Measurements from ENCODE around the gene OR51B4.

OR51B4 gene

DNA sequence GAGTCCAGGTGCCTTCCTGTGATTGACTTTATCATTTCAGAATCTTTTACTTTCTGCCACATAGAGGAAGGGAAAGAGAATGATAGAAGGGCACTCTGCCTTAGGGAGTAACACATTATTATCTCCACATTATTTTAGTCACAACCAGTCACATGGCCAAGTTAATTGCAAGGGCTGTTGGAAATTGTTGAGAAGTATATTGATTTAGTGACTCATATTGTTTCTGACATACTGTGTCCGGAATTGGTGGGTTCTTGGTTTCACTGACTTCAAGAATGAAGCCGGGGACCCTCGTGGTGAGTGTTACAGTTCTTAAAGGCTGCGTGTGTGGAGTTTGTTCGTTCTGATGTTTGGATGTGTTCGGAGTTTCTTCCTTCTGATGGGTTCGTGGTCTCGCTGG lies 8.7 kb downstream of the OR51B4 start:
- no peak for FAIRE-seq

DNA sequence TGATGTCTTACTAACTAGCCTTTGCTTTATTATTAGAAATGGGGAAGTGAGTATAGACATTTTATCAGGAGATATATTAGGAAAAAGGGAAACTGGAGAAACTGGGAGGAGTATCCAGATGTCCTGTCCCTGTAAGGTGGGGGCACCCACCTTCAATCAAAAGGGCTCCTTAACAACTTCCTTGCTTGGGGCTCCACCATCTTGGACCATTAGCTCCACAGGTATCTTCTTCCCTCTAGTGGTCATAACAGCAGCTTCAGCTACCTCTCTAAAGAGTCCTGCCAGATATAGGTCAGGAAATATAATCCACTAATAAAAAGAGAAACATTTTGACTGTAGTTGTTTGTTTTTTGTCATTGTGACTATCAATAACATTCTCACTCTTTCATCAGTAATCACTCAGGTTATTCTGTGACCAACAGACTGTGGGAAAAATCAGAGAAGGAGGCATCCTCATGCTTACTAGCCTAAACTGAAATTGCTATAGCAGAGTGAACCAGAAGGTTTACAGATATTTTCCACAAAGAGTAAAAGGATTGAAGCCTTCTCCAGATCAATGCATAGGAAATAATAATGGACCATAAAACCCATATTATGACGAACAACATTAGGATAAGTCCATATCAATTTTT lies 10.4 kb downstream of the OR51B4 start:
- no peak for FAIRE-seq

DNA sequence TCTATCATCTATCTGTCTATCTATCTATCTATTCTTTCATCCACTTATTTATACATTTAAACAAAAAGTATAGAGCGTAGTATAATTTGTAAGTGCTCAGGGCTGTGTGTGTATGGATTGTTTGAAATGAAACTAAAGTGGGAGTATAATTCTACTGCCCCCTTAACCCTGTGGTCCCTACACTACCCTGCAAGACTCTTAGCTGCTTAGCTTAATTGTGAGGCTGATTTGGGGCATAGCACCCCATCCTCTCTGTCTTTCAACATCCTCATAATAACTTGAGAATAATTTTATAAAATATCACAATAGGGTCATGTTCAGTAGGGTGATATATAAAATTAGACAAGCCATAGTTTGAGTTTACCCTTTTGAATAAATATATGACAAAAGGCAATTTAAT lies 11.6 kb downstream of the OR51B4 start:
- FAIRE-seq, result no peak

DNA sequence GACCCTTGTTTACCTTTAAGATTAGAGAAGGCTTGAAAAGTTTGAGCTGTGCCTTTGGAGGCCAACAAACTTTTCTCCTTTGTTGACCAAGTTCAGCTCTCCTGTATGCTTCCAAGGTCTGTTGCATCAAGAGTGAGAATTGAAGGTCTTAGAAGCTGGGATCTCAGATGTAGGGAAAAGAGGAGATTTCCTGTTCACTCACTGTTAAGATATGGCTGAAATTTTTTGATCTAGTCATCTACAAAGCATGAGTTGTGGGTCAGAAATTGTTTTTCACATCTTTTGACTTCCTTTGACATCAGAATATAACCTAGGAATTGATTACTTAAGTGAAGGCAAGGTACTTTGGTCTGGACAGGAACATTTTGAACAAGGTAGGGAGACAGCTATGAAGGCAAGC lies 12.1 kb downstream of the OR51B4 start:
- no peak for FAIRE-seq

DNA sequence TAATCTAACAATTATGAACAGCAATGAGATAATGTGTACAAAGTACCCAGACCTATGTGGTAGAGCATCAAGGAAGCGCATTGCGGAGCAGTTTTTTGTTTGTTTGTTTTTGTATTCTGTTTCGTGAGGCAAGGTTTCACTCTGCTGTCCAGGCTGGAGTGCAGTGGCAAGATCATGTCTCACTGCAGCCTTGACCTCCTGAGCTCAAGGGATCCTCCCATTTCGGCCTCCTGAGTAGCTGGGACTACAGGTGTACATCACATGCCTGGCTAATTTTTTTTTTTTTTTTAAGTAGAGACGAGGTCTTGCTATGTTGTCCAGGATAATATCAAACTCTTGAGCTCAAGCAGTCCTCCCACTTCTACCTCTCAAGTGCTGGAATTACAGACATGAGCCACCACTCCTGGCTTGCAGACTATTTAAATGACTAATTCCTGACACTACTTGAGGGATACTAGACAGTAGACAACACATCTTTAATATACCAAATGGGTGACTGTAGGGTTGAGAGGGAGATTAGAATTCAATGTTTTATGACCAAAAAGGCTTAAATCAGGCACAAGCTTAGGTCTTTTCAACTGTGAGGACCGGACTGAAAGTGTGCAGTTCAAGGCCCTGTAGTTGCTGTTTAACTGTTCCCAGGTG lies 12.7 kb downstream of the OR51B4 start:
- FAIRE-seq, result no peak

DNA sequence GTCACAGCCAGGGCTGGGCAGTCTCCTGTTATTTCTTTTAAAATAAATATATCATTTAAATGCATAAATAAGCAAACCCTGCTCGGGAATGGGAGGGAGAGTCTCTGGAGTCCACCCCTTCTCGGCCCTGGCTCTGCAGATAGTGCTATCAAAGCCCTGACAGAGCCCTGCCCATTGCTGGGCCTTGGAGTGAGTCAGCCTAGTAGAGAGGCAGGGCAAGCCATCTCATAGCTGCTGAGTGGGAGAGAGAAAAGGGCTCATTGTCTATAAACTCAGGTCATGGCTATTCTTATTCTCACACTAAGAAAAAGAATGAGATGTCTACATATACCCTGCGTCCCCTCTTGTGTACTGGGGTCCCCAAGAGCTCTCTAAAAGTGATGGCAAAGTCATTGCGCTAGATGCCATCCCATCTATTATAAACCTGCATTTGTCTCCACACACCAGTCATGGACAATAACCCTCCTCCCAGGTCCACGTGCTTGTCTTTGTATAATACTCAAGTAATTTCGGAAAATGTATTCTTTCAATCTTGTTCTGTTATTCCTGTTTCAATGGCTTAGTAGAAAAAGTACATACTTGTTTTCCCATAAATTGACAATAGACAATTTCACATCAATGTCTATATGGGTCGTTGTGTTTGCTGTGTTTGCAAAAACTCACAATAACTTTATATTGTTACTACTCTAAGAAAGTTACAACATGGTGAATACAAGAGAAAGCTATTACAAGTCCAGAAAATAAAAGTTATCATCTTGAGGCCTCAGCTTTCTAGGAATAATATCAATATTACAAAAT lies 13.4 kb downstream of the OR51B4 start:
- FAIRE-seq, result no peak

DNA sequence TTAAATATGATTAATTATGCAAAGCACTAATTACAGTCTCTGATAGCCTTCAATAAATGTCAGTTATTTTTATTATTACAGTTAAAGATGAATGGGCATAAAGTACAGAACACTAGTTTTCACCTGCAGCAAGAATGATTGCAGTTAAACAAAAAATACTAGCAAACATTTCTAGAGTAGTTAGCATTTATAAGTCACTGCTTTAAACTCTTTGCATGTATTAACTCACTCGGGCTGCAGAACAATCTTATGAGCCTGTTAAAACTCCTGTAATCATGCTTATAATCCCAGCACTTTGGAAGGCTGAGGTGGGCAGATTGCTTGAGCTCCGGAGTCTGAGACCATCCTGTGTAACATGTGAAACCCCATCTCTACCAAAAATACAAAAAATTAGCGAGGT lies 14.8 kb downstream of the OR51B4 start:
- no peak for FAIRE-seq

DNA sequence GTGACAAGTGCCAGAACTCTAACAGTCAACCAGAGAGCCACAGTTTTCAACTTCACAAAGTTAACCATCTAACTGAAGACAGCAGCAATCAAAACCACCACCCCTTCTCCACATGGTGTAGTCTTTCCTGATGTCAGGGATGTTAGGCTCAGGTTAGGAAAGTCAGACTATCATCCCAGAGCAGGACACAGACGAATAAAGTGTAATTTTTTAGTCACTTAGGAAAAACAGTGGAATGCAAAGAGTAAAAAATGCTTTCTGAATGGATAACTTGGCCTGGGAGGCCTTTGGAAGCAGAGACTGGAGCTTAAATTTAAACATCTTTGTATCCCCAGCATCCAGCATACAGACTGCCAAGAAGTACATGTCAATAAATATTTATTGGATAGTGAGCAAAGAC lies 15.4 kb downstream of the OR51B4 start:
- FAIRE-seq, result no peak

DNA sequence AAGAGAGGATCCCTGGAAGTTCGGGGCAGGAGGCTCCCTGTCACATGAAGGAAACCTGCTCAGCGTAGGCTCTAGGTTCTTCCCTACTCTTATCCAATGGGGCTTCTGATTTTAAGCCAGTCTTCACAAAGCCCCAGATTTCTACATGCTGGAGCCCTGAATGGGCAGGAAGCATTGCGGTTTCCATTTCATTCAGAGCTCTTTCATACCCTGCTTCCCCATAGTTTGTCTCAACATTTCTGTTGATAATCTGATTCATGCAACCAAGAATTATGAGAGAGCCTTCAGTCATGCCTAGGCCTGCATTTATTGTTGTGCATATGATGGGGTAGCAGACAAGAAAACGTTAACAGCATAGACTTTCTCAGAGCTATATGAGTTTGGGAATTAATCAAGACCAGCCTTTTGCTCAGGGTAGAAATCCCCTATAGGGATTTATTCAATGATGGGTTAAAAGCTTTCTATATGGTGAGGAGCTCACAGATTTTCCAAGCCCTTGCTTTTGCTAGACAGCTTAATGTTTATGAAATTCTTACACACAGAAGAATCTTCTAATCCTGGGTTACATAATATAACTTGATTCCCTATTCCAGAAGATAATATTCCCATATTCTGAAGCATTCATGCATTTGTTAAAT lies 15.9 kb downstream of the OR51B4 start:
- no peak for FAIRE-seq

DNA sequence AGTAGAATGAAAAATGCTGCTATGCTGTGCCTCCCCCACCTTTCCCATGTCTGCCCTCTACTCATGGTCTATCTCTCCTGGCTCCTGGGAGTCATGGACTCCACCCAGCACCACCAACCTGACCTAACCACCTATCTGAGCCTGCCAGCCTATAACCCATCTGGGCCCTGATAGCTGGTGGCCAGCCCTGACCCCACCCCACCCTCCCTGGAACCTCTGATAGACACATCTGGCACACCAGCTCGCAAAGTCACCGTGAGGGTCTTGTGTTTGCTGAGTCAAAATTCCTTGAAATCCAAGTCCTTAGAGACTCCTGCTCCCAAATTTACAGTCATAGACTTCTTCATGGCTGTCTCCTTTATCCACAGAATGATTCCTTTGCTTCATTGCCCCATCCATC lies 17.1 kb downstream of the OR51B4 start:
- FAIRE-seq, result no peak

DNA sequence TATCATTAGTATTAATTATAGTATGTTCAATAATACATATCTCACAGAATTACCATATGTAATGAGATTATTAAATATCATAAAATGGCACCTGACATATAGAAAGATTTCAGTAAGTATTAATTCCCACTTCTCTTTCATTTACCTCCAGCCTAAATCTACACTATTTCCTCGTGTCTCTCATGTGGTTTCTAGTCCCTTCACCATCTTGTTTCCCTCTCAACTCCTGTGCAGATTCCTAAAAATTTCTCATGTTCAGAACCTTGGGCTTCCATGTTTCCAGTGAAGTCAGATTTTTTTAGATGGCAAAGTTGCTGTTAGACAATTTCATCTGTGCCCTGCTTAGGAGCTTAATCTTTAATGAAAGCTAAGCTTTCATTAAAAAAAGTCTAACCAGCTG lies 17.9 kb downstream of the OR51B4 start:
- FAIRE-seq, result no peak

DNA sequence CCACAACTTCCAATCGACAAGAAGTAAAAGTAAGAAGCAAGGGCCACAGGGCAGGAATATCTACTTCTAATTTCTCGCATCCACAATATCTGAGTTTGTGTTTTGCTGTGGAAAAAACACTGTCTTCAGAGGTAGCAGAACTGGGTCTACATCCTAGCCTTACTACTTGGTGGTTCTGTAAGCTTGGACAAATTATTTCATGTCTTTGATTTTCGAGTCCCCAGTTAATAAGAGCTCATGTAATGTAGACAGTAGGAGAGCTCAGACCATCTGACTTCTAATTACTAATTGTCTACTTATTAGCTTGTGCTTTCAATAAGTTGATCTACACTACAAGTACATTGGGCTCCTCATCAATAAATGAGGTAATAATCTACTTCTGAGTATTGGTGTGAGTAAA lies 18.7 kb downstream of the OR51B4 start:
- FAIRE-seq, result no peak

DNA sequence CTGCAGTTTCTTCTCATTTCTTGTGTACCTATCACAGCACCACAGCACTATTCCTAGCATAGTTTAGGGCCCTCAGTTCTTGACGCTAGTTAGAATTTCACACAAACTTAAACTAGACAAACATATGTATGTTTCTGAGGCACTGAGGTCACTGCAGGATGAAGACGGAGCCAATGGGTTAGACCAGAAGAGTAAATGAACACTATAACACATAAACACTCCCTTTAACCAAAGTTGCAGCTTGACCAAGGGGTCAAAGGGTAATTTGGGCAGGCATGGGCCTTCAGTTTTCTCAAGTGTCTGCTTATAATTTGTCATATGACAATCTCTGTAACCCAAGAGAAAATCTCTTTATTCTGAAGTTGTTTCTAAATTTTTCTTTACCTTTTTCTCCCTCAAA lies 19.1 kb downstream of the OR51B4 start:
- no peak for FAIRE-seq

DNA sequence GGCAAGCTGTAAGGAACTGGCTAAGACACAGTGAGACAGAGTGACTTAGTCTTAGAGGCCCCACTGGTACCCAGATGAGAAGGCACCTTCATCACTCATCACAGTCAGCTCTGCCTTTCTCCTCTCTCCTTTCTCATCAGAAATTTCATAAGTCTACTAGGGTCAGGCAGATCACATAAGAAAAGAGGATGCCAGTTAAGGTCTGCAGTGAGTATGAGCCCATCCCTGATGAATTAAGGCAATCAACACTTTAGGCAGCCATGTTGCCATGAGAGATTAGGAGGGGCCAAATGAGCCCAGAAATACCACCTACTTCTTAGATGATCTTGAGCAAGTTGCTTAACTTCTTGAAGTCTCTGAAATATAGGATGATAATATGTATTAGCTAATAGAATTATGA lies 20.1 kb downstream of the OR51B4 start:
- FAIRE-seq, result no peak

DNA sequence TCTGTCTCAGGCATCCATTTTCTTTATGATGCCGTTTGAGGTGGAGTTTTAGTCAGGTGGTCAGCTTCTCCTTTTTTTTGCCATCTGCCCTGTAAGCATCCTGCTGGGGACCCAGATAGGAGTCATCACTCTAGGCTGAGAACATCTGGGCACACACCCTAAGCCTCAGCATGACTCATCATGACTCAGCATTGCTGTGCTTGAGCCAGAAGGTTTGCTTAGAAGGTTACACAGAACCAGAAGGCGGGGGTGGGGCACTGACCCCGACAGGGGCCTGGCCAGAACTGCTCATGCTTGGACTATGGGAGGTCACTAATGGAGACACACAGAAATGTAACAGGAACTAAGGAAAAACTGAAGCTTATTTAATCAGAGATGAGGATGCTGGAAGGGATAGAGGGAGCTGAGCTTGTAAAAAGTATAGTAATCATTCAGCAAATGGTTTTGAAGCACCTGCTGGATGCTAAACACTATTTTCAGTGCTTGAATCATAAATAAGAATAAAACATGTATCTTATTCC lies 21.1 kb downstream of the OR51B4 start:
- FAIRE-seq, result no peak

DNA sequence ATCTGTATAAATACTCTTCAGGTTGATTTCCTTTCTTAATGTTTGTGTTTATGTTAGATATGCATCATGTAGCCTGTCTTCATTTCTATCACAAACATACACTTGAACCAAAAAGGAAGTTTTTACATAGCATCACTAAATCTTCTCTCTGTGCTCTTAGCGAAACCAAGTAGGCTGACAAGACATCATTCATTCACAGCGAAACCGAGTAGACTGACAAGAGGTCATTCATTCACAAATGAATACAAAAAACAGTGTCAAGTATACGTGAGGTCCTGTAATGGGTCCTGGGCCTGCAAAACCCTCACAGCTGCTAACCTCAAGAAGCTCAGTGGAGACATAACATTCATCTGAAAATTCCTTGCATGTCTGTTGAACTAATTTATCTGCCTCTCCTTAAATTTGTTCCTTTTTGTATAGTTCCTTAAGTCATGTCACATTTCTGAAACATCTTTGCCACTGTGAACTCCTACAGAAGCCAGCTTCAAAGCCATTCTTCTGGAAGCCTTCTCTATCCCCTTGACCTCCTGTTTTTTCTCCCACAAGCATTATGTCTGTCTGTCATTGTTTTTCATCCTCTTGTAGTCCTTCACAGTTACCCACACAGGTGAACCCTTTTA lies 22.2 kb downstream of the OR51B4 start:
- no peak for FAIRE-seq

DNA sequence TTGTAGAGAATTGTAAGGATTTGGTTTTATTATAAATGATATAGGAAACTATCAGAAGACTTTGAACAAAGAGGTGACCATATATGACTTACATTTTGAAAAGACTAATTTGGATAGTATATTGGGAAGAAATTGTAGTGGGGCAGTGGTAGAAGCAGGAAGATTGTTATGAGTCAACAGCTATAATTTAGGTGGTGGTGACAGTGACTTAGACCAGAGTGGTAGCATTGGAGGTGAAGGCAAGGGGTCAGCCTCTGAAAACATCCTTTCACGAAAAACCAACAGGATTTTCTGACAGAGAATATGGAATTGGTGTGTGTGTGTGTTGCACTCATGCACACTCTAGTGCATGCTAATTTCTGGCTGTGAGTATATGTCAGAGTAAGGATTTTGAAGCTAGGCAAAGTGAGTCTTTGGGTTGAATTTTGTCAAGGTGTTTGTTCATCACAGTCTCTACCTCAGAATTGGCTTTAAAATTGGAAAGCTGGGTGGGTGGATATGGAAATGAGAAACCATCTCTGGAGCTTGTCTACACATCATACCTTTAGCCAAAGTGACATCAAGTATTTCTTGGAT lies 23.9 kb downstream of the OR51B4 start:
- FAIRE-seq, result no peak

DNA sequence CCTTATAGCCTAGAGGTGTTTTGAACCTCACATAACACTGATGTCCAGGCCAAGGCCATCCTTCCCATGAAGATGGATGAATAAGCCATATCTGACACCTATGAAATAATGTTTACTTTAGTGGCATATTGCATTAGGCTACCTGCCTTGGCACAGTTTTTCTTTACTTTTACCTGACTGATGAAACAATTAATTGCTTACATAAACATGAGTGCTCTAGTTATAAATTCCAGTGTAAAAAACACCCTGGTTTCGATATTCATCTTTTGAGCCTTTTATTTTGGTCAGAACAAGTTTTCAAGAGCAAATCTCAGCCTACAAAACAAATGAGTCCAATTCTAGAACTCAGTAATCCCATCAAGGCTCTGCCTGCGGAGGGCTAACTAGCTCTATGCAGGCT lies 25.0 kb downstream of the OR51B4 start:
- no peak for FAIRE-seq

DNA sequence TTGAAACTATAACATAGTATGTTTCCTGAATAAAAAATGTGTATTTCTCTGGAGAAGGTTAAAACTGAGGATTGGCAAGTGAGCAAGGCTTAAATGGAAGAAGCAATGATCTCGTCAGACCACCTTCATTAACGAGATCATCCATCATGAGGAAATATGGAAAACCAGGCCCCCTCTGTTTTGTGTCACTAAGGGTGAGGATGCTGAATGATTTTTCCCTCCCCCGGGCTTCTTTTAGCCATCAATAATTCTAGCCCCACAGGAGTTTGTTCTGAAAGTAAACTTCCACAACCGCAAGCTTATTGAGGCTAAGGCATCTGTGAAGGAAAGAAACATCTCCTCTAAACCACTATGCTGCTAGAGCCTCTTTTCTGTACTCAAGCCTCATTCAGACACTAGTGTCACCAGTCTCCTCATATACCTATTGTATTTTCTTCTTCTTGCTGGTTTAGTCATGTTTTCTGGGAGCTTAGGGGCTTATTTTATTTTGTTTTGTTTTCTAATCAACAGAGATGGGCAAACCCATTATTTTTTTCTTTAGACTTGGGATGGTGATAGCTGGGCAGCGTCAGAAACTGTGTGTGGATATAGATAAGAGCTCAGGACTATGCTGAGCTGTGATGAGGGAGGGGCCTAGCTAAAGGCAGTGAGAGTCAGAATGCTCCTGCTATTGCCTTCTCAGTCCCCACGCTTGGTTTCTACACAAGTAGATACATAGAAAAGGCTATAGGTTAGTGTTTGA lies 26.2 kb downstream of the OR51B4 start:
- FAIRE-seq, result no peak

DNA sequence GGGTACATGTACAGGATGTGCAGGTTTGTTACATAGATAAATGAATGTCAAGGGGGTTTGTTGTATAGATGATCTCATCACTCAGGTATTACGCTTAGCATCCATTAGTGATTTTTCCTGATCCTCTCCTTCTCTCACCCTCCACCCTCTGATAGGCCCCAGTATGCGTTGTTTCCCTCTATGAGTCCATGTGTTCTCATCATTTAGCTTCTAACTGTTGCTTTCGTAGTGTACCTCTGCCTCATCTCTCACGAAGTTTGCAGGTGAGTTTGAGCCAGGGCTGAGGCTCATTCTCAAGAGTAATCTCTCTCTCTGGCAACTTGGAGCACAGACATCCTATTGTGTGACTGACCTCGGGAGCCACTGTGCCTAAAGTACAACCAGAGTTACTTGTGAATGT lies 27.4 kb downstream of the OR51B4 start:
- no peak for FAIRE-seq

DNA sequence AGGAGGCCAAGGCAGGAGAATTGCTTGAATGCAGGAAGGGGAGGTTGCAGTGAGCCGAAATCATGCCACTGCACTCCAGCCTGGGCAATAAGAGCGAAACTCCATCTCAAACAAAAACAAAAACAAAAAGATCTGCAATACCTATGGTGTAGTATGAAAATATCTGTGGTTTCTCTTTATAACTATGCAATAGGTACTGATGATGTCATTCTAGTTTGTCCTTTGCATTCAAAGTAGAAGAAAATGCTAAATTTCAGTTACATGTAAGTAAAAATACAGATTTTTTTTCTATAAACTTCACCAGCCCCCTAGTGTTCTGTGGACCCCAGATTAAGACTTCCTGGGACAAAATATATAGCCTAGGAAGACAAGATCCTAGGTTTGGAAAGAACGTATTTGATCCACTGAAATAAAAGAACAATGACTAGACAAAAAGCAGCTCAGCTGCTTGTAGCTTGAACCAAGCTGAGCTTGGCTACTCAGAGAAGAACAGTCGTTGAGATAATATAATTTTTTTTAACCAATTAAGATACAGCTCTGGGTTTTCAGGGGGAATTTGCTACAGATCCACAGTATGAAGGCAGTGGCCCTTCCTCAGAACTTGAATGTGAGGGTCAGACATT lies 29.2 kb downstream of the OR51B4 start:
- FAIRE-seq, result no peak

All from G401.6 (cell line).